HG02885 (cell line): ENCODE measurements around the gene MYO7A.

Experiments
- ATAC-seq: cut with Tn5 transposase; IDR thresholded peaks from one replicate; pipeline ENCODE4 v1.9.1; 2021; ENCODE audit warnings: mild to moderate bottlenecking; ENCODE audit not compliant: unreplicated experiment, poor library complexity

Gene MYO7A

GRCh38 chr11:77143405-77144020, 15.5 kb downstream of the MYO7A start:
- no peak for ATAC-seq

- ATAC-seq, result no peak
These were observed 16.3 kb downstream of the MYO7A start for GRCh38 chr11:77144196-77144856.

GRCh38 chr11:77144857-77145428, 16.9 kb downstream of the MYO7A start:
- ATAC-seq, result no peak

GRCh38 chr11:77146261-77147035, 18.4 kb downstream of the MYO7A start:
- ATAC-seq, result no peak

GRCh38 chr11:77147036-77147315, 18.9 kb downstream of the MYO7A start:
- ATAC-seq, result no peak

GRCh38 chr11:77147668-77148321, 19.7 kb downstream of the MYO7A start:
- ATAC-seq, result no peak

- ATAC-seq, result no peak
These were observed 21.1 kb downstream of the MYO7A start for GRCh38 chr11:77148963-77149715.

GRCh38 chr11:77149716-77150392, 21.8 kb downstream of the MYO7A start:
- ATAC-seq, result no peak

GRCh38 chr11:77150836-77151235, 22.8 kb downstream of the MYO7A start:
- no peak for ATAC-seq

- ATAC-seq, result no peak
These were observed 23.9 kb downstream of the MYO7A start for GRCh38 chr11:77151804-77152509.

- ATAC-seq, result no peak
These were observed 24.8 kb downstream of the MYO7A start for GRCh38 chr11:77152846-77153245.

- no peak for ATAC-seq
These were observed 25.5 kb downstream of the MYO7A start for GRCh38 chr11:77153276-77154185.

GRCh38 chr11:77154381-77155081, 26.5 kb downstream of the MYO7A start:
- ATAC-seq, result no peak

GRCh38 chr11:77155082-77155475, 27.0 kb downstream of the MYO7A start:
- no peak for ATAC-seq

GRCh38 chr11:77155556-77156130, 27.6 kb downstream of the MYO7A start:
- ATAC-seq, result no peak

- no peak for ATAC-seq
These were observed 28.6 kb downstream of the MYO7A start for GRCh38 chr11:77156396-77157195.
